HG03521 (cell line): ENCODE results near the gene TAP2.

Experiments used
- ATAC-seq: cut with Tn5 transposase; IDR thresholded peaks from one replicate; pipeline ENCODE4 v1.9.1; 2021; ENCODE audit warnings: mild to moderate bottlenecking, moderate library complexity; ENCODE audit not compliant: unreplicated experiment

Gene TAP2

DNA sequence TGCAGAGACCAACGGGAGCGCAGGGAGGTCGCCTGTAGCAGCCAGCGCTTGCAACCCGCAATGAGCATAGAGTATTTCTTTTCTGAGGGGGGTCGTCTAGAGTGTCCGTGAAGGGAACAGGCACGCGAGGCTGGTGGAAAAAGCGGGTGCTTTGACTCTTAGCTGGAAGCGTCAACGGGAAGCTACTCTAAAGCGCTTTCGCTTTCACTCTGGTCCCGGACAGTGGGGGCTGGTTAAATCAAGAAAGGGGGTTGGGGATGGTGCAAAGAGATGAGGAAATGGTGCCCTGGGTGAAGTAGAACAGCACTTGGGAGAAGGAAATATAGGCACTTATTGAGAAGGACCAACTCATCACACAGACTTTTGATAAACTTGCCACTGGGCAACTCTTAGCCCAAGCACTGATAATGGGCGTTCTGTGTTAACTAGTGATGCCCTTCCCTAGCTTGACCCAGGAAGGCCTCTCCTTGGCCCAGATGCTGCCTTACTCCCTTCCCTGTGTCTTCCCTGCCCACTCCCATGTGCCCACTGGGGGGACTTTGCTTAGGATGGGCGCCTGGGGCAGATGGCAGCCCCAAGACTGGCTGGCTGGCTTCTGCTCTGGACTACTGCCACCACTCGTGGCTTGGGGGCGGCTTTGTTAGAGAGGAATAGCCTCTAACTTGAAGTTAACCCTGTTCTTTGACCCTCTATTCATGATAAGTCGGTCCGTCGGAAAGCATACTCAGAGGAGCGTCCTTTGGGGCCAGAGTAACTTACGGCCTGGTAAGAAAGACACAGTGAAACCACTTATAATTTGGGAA is 16.0 kb upstream of the TAP2 start:
- ATAC-seq, result no peak

- ATAC-seq, result peak; percentile 85
Observed at GRCh38 chr6:32853541-32854375, 15.2 kb upstream of the TAP2 start, which contains the start of the genes PSMB9 and TAP1. Gene PSMB9, plus strand, starts transcription at chr6:32854192. Its CDS starts 38 bp downstream, at chr6:32854230. Gene TAP1, minus strand, starts transcription at chr6:32853704. Its CDS starts 68 bp downstream, at chr6:32853636.

DNA sequence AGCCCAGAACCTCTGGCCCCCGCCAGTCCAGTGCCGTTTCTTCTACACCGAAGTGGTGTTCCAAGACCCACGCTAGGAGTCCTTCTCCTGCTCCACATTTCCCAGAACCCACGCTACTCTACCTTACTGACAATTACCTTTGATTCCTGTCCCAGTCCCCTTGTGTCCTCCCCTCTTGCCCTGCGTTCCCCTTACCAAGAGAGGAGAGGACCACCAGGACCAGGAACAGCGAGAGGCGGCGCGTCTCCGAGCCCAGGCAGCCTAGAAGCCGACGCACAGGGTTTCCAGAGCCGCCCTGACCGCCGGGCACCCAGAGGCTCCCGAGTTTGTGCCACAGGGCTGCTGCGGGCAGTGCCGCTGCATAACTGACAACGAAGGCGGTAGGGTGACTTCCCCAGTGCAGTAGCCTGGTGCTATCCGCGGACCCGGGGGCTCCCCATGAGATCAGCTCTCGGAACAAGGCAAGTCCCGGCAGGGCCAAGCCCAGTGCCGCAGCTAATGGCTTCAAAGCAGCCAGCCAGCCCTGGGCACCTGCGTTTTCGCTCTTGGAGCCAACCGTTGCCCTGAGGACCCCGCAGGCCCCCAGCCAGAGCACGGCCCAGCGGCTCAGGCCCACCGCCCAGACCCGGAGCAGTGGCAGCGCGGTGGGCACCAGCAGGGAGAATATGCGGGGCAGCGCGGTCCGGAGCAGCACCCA is 14.5 kb upstream of the TAP2 start:
- peak; percentile 11 for ATAC-seq

- ATAC-seq, result no peak
Observed at GRCh38 chr6:32852018-32852843, 13.7 kb upstream of the TAP2 start.

DNA sequence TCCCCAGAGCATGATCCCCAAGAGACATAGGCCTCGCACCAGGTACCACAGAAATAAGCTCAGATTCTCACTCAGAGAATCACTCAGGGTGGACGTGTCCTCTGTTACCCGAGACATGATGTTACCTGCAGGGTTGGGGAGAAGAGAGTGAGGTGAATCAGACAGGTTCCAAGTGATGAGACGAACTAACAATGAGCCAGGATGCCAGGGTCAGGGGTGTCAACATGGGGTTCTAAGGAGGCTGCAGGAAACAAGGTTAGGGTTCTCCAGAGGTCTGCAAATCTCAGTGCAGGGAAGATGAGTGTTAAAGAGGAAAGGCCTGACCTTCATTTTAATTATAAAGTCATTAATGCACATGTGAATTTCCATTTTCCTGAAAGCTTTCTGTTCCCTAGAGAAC is 12.5 kb upstream of the TAP2 start:
- no peak for ATAC-seq

GRCh38 chr6:32849126-32849525 is 10.6 kb upstream of the TAP2 start:
- ATAC-seq, result no peak

- no peak for ATAC-seq
Observed at GRCh38 chr6:32847795-32848194, 9.3 kb upstream of the TAP2 start.

DNA sequence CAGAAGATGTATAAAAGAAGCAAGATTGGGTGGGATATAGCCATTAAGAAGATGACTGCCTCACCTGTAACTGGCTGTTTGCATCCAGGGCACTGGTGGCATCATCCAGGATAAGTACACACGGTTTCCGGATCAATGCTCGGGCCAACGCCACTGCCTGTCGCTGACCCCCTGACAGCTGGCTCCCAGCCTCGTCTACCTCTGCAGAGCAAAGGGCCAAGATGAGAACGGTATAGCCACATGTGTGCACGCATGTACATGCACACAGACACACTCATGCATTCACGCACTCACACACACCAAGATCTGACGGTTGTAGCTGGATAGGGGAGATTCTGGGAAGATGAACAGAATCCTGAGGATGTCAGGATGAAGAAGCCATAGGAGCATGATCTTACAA is 8.5 kb upstream of the TAP2 start:
- no peak for ATAC-seq

DNA sequence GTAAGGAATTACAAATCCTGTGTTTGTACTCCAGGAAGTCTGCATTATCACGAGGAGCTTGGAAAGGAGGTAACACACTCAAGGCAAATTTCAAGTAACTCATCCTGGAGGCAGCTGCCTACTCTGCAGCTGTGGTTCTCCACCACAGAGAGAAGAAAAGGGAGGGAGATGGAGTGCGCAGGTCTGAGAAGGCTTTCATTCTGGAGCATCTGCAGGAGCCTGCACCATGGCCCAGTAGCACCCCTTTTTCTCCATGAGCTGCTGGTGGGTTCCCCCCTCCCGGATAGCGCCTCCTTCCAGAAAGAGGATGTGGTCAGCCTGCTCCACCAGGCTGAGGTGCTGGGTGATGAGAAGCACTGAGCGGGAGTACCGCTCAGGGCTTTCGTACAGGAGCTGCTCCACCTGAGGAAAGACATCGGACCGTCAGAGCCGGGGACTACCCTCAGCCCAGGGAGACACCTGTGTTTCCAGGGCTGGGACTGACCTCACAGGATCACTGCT is 6.9 kb upstream of the TAP2 start:
- ATAC-seq, result no peak

DNA sequence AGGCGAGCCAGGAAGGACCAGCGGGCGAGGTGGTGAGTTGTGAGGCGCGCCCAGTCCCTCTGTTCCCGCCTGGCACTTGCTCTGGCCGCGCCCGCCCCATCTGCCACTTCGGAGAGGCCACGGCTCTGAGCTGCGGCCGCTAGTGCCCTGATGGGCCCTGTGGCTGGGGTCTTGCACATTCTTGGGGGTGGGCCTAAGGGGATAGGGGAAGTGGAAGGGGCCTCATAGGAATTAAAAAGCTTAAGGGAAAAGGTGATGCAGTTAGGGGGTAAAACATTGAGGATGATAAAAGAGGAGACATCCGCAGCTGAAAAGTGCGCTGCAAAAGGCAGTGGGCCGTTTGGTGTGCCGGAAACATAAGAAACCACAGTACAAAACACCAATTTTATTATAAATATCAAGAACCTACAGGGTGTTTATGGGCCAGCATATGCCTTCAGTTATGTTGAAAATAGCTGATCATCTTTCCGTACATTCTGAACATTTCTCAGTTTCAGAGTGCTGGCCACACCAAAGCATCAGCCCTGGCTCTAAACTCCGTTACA is 6.4 kb upstream of the TAP2 start:
- no peak for ATAC-seq

DNA sequence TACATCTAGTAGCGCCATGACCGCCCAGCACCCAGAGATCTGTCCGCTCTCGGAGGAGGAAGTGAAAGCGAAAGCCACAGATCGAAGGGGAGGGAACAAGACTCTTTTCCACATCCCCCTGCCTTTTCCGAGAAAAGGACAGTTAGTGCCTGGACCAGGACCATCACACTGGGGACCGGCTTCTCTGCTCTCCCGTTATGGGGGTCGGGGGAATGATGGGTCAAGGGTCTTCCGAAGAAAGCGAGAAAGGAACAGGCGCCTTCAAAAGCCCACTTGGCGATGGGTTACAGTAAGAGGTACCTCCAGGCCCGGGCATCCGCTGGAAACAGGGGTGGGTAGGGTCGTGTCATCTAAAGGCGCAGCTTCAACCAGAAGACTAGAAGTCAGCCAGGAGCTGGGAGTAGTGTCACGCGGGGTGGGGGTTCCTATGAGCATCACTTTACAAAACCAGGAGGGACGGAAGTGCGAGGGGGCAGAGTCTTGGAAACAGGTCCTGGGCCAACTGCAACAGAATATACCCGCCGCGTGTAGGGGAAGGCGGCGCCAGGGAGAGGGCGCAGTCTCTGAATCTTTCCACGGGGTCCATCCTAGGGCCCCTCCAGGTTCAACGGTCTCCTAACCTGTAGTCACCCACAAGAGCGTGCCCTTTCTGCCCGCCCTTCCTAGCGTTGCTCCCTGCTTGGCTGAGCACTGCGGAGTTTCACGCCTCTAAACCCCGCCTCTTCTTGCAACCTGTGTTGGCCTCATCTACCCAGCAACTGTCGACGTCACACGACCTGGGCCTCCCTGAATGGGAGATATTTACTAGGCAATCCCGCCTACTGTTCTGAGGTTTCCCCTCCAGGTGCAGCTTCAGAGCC is 5.7 kb upstream of the TAP2 start, which contains the start of gene PSMB8:
PSMB8 (minus strand) TSS at position 69 of the 860 bp plus-strand sequence; CDS start at position 18, 51 bp downstream.
- ATAC-seq, result peak; percentile 69

DNA sequence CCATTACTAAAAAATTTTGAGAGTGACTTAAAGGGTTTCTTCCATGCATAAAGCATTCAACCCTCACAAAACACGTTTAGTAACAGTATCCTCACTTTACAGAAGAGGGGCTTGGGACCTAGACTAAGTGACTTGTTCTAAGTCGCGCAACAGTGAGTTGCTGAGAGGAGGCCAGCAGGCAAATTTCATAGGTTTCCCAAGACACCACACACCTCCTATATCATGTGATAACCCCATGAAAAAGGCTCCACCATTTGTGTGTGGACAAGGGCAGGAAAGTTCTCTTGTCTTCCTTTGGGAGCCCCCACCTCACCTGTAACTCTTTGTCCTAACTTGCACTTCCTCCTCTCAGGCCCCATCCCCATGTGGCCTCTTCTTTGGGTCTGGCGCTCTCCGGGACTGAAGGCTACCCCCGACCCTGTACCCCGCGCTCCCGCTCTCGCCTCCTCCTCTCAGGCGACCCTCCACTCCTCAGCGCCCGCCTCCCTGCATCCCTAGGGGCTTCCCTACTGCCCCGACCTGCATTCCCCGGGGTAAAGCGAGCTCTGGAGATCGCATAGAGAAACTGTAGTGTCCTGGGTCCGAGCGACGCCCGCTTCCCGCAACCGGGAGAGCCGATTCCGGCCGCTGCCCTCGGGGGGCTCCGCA is 4.9 kb upstream of the TAP2 start:
- no peak for ATAC-seq

DNA sequence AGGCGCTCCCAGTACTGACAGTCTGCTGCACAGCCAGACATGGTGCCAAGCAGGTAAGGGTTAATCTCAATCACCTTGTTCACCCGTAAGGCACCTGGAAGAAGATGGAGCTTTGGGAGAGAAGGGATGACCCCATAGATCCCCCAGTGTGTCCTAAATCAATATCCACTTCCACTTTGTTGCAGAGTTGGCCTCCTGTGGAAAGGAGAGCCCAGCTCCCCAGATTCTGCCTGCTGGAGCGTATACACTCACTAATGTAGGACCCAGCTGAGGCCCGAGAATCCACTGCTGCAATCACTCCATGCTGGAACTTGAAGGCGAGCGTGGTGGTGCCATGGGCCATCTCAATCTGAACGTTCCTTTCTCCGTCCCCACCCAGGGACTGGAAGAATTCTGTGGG is 4.2 kb upstream of the TAP2 start:
- ATAC-seq, result no peak

GRCh38 chr6:32842021-32842650 is 3.6 kb upstream of the TAP2 start:
- ATAC-seq, result no peak

DNA sequence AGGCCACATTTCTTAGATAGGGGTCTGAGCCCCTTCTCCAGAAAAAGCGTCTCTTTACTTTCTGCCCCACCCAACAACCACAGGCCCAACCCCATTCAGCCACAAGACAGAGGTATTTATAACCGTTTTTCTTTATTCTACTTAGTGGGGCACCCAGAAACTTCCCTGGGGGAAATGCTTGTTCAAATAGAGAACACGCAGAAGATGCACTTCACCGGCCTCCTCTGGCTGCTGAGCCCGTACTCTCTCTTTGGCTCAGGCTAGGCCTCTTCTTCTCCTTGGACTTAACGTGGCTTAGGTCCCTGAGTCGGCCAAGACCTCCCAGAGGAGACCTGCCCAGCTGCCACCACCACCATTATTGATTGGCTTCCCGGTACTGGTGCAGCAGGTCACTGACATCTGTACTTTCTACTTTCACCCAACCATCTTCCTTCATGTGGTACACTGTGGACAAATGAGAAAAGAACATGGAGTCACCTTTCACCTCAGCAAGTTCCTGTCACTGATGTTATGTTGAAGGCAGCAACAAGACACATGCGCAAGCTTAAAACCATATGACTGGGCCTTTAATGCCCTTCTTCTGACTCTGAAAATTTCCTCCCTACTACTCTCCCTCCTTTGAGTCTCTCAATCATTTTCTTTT is 2.2 kb upstream of the TAP2 start:
- ATAC-seq, result no peak

- ATAC-seq, result no peak
Observed at GRCh38 chr6:32839356-32839755, 817 bp upstream of the TAP2 start.

- no peak for ATAC-seq
Observed at GRCh38 chr6:32837651-32838113, 857 bp downstream of the TAP2 start.
